ENCODE data around the gene ABI1.

Gene ABI1

GRCh38 chr10:26804418-26805393, 56.1 kb downstream of the ABI1 start:
- TF ChIP-seq CTCF (IDR thresholded peaks at IDR 0.05; ENCODE audit: low read depth, low read length): no peak
- no peak overlapping the region for H3K4me3 ChIP-seq (replicated peaks in 1 of 2; ENCODE audit: low read depth in 2 of 2, low read length in 2 of 2)
- no peak for DNase-seq (ENCODE audit: low read depth in 2 of 2)

GRCh38 chr10:26803849-26804248, 56.9 kb downstream of the ABI1 start:
- TF ChIP-seq CTCF (IDR thresholded peaks at IDR 0.05; ENCODE audit: low read depth, low read length): no peak
- H3K4me3 ChIP-seq (replicated peaks in 1 of 2; ENCODE audit: low read depth in 2 of 2, low read length in 2 of 2): no peak overlapping the region
- no peak for DNase-seq (ENCODE audit: low read depth in 2 of 2)

GRCh38 chr10:26802527-26802926, 58.2 kb downstream of the ABI1 start:
- no peak for TF ChIP-seq CTCF (IDR thresholded peaks at IDR 0.05; ENCODE audit: low read depth, low read length)
- no peak for DNase-seq (ENCODE audit: low read depth in 2 of 2)
- H3K4me3 ChIP-seq (replicated peaks in 1 of 2; ENCODE audit: low read depth in 2 of 2, low read length in 2 of 2): no peak overlapping the region

- no peak for DNase-seq (ENCODE audit: low read depth in 2 of 2)
- TF ChIP-seq CTCF (IDR thresholded peaks at IDR 0.05; ENCODE audit: low read depth, low read length): no peak
- H3K4me3 ChIP-seq (replicated peaks in 1 of 2; ENCODE audit: low read depth in 2 of 2, low read length in 2 of 2): no peak overlapping the region
These were observed 58.9 kb downstream of the ABI1 start for GRCh38 chr10:26801831-26802230.

GRCh38 chr10:26801274-26801673, 59.5 kb downstream of the ABI1 start:
- no peak for TF ChIP-seq CTCF (IDR thresholded peaks at IDR 0.05; ENCODE audit: low read depth, low read length)
- H3K4me3 ChIP-seq (replicated peaks in 1 of 2; ENCODE audit: low read depth in 2 of 2, low read length in 2 of 2): no peak overlapping the region

GRCh38 chr10:26800468-26800867, 60.3 kb downstream of the ABI1 start:
- DNase-seq (ENCODE audit: low read depth in 2 of 2): no peak
- no peak for TF ChIP-seq CTCF (IDR thresholded peaks at IDR 0.05; ENCODE audit: low read depth, low read length)

More at GRCh38 chr10:26801274-26801673, 59.5 kb downstream of the ABI1 start:
- no peak for DNase-seq (ENCODE audit: low read depth in 2 of 2)

More at GRCh38 chr10:26800468-26800867, 60.3 kb downstream of the ABI1 start:
- H3K4me3 ChIP-seq (replicated peaks in 1 of 2; ENCODE audit: low read depth in 2 of 2, low read length in 2 of 2): no peak overlapping the region
